Smooth muscle cell (in vitro differentiated cells): ENCODE data around the gene PAMR1. TPM values are rescaled to one million over a fixed set of nuclear protein-coding genes. Genes with fewer than 3 reads are reported as not detected.
A peak's percentile ranks its signal among the peaks of the same experiment; 100 is the strongest.

ENCODE experiments used
- DNase-seq: peaks from one replicate; lab custom pipeline; 2025; ENCODE audit not compliant: unreplicated experiment; lab: John Stamatoyannopoulos, UW
- H2AFZ ChIP-seq: fragments of 200-600 bp; sonication (generic); 2 replicates; pipeline ENCODE4 v1.6.0; 2016; ENCODE audit warnings: antibody characterized with exemption, low read depth, mild to moderate bottlenecking
- H3F3A ChIP-seq: fragments of 200-600 bp; sonication (generic); 2 replicates; pipeline ENCODE4 v1.6.0; 2017; ENCODE audit warnings: antibody characterized with exemption, low read depth
- H3K27ac ChIP-seq: fragments of 200-600 bp; sonication (generic); 2 replicates; pipeline ENCODE4 v1.5.1; 2016; ENCODE audit warnings: low read depth, mild to moderate bottlenecking
- H3K27me3 ChIP-seq: fragments of 200-600 bp; sonication (generic); 2 replicates; pipeline ENCODE4 v1.6.1; 2016; ENCODE audit warnings: low read depth, mild to moderate bottlenecking
- H3K36me3 ChIP-seq: fragments of 200-600 bp; sonication (generic); 2 replicates; pipeline ENCODE4 v1.5.1; 2016; ENCODE audit warnings: low read depth
- H3K4me1 ChIP-seq: fragments of 200-600 bp; sonication (generic); 2 replicates; pipeline ENCODE4 v1.5.1; 2016; ENCODE audit warnings: low read depth
- H3K4me2 ChIP-seq: fragments of 200-600 bp; sonication (generic); 2 replicates; pipeline ENCODE4 v1.6.0; 2016; ENCODE audit warnings: mild to moderate bottlenecking
- H3K4me3 ChIP-seq: fragments of 200-600 bp; sonication (generic); 2 replicates; pipeline ENCODE4 v1.5.1; 2016; ENCODE audit warnings: mild to moderate bottlenecking
- H3K79me2 ChIP-seq: fragments of 200-600 bp; sonication (generic); 2 replicates; pipeline ENCODE4 v1.6.0; 2016; ENCODE audit warnings: low read depth, mild to moderate bottlenecking
- H3K9ac ChIP-seq: fragments of 200-600 bp; sonication (generic); 2 replicates; pipeline ENCODE4 v1.6.0; 2016; ENCODE audit warnings: low read depth
- H3K9me3 ChIP-seq: fragments of 200-600 bp; sonication (generic); replicated peaks from 2 replicates; pipeline ENCODE4 v1.5.1; 2016; ENCODE audit warnings: low read depth
- H4K20me1 ChIP-seq: fragments of 200-600 bp; sonication (generic); 2 replicates; pipeline ENCODE4 v1.6.0; 2016; ENCODE audit warnings: low read depth
- CTCF ChIP-seq: fragments of 200-600 bp; sonication (generic); IDR thresholded peaks from 2 replicates; pipeline ENCODE4 v1.5.1; 2017; ENCODE audit warnings: borderline replicate concordance, mild to moderate bottlenecking, antibody characterized with exemption; ENCODE audit not compliant: insufficient read depth, poor library complexity, severe bottlenecking
- WGBS: methylation state at CpG from one replicate; pipeline ENCODE4 v1.1.7; 2016; ENCODE audit warnings: low lambda C conversion rate; 5-methylcytosine and 5-hydroxymethylcytosine counted together
- polyA plus RNA-seq: library from polyadenylated mRNA; unstranded; fragments of >200 nt; fragmentation: Nextera tagmentation; extraction: Ambion mirVana; gene quantifications from 2 replicates; pipeline ENCODE4 v1.2.1, GENCODE V29; 2016
- total RNA-seq: library from RNA; depleted of rRNA; stranded (reverse); fragments of >200 nt; gene quantifications from 2 replicates; pipeline ENCODE4 v1.2.3, GENCODE V29; 2014

PAMR1 gene
- total and polyA plus RNA-seq, 2 experiments from 2014 or later = 87.7 to 128 TPM

GRCh38 chr11:35554491-35555437 is 29.3 kb upstream of the PAMR1 start:
- peak; percentile 39 for TF ChIP-seq CTCF

DNA sequence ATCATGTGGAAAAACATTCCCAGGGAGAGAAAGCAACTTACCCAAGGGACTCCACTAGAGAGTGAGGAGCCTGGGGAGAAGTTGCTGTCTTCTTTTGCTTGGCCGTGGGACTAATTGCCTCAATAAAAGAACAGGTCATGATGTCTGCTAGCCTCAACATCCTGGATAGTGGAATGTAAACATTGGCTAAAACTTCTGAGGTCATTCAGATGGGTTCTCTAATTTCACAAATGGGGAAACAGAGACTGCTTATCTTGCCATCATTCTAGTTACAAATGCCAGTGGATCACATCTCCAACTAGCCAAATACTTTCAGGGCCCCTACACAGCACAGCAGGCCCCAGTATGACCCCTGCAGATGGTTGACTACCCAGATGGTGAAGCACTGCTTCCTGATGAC is 28.4 kb upstream of the PAMR1 start:
- H3K9ac ChIP-seq = no peak overlapping the region
- no peaks in the 10 kb centered on the region for H4K20me1 ChIP-seq
- no peak for TF ChIP-seq CTCF
- no peak overlapping the region for H2AFZ ChIP-seq
- 0% methylated on average over 1 of the region's 1 CpG for WGBS
- peaks cover 11% of the 10 kb centered on the region for H3F3A ChIP-seq
- no peaks in the 10 kb centered on the region for H3K27me3 ChIP-seq
- H3K9me3 ChIP-seq = no peaks in the 10 kb centered on the region
- no peak for DNase-seq
- peaks cover 26% of the 10 kb centered on the region for H3K4me1 ChIP-seq
- no peaks in the 10 kb centered on the region for H3K36me3 ChIP-seq
- peak overlapping the region; percentile 3 for H3K4me2 ChIP-seq
- H3K27ac ChIP-seq = peak overlapping the region; percentile 62
- H3K79me2 ChIP-seq = no peaks in the 10 kb centered on the region
- H3K4me3 ChIP-seq = no peak overlapping the region

More at GRCh38 chr11:35554491-35555437, 29.3 kb upstream of the PAMR1 start:
- Histone ChIP-seq H3K4me1 (peaks cover 18% of the 10 kb centered on the region), H3K27ac (peak overlapping the region; percentile 62), H3F3A (peaks cover 11% of the 10 kb centered on the region), H3K79me2 (no peaks in the 10 kb centered on the region), H3K27me3 (no peaks in the 10 kb centered on the region), H3K36me3 (no peaks in the 10 kb centered on the region), H3K9me3 (no peaks in the 10 kb centered on the region), H3K4me3 (no peak overlapping the region), H3K4me2 (peak overlapping the region; percentile 3), H4K20me1 (no peaks in the 10 kb centered on the region), H3K9ac (peak overlapping the region; percentile 7), H2AFZ (no peak overlapping the region)
- 44% methylated on average over 5 of the region's 5 CpGs for WGBS
- DNase-seq = no peak

DNA sequence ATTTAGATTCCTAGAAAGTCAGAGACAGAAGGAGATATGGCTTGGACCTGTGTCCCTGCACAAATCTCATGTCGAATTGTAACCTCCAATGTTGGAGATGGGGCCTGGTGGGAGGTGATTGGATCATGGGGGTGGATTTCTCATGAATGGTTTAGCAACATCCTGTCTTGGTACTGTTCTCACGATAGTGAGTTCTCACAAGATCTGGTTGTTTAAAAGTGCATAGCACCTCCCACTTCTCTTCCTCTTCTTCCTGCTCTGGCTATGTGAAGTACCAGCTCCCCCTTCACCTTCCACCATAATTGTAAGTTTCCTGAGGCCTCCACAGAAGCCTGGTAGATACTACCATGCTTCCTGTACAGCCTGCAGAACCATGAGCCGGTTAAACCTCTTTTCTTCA is 27.6 kb upstream of the PAMR1 start:
- no peak for DNase-seq
- H3K27ac ChIP-seq = no peak overlapping the region
- H3F3A ChIP-seq = peaks cover 11% of the 10 kb centered on the region
- no peaks in the 10 kb centered on the region for H4K20me1 ChIP-seq
- H3K9me3 ChIP-seq = no peaks in the 10 kb centered on the region
- 70% methylated on average over 3 of the region's 3 CpGs for WGBS
- no peak overlapping the region for H3K9ac ChIP-seq
- no peaks in the 10 kb centered on the region for H3K27me3 ChIP-seq
- no peaks in the 10 kb centered on the region for H3K79me2 ChIP-seq
- no peak overlapping the region for H3K4me3 ChIP-seq
- H3K4me1 ChIP-seq = peaks cover 29% of the 10 kb centered on the region
- no peak for TF ChIP-seq CTCF
- no peaks in the 10 kb centered on the region for H3K36me3 ChIP-seq
- H3K4me2 ChIP-seq = no peak overlapping the region
- no peak overlapping the region for H2AFZ ChIP-seq
